Measurements from ENCODE around the gene STEAP3.

Gene STEAP3, protein sequence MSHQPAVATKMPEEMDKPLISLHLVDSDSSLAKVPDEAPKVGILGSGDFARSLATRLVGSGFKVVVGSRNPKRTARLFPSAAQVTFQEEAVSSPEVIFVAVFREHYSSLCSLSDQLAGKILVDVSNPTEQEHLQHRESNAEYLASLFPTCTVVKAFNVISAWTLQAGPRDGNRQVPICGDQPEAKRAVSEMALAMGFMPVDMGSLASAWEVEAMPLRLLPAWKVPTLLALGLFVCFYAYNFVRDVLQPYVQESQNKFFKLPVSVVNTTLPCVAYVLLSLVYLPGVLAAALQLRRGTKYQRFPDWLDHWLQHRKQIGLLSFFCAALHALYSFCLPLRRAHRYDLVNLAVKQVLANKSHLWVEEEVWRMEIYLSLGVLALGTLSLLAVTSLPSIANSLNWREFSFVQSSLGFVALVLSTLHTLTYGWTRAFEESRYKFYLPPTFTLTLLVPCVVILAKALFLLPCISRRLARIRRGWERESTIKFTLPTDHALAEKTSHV

DNA sequence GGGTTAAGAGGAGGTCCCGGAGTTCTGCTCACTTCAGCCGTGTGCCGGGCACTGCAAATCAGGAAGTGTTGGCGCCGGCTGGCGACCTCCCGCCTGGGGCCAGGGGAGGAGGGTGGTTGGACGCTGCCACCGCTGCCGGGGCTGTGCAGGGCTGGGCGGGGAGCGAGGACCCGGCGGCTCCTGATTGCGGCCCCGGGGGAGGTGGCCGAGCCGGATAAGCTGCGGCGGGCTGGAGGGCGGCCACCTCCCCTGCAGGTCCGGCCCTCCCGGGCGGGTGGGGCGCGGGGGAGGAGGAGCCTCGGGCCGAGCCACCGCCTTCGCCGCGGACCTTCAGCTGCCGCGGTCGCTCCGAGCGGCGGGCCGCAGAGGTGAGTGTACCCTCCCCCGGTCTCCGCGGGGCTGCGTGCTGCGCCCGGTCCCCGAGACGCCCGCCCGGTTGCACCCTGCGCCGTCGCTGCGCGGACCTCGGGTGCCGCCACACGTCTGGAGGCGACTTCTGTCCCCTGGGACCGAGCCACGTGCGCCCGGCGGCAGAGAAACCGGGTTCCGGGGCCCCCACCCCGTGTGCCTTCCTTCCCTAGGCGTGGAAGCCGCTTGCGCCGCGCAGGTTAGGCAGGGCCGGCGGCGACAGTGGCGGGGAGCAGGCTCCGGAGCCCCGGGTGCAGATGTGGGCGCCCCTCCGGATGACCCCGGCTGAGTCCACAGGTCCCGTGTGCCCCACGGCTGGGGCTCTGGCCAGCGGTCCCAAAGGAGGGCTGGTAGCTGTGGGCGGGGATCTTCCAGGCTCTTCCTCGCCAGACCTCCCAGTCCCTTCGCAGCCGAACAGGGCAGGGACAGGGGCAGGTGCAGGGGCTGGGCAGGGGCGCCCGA lies at the start of gene STEAP3:
STEAP3 (plus strand) TSS at position 314 of the 870 bp plus-strand sequence. CDS start 7,179 bp downstream, outside the sequence.
- no peak for DNase-seq (ENCODE audit: low read depth)

DNA sequence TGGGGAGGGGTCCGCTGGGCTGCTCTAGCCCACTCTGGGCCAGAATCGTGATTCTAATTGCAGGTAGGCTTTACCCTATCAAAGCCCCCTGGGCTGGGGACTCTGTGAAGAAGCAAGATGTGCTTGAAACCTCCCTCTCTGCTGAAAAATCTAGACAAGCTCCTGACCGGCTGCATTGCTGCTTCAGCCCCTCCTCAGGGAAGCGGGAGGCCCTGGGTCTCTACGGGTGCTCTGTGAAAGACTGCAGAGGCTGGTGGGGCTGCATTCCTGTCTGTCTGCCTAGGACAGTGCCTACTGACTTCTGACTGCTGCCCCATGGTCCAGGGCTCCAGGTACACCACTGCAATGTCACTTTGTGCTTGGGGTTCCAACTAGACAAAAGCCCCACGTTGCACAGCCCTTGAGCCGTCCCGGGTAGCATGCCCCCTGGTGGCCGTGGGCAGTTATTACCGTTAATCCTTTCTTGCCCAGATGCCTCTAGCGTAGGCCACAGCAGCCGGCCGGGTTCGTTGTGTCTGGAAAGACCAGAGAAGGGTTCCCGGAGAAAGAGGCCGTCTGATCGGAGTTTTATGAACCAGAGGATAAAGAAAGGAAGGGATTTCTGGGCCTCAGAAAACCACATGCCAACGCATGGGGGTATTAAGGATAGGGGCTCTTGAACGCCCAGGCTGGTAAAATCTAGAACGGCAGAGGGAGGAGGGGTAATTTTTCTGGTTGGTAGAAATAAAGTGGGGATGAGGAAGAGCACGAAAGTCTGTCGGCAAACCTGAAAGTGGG lies 49.2 kb upstream of the STEAP3 start:
- peak; percentile 21 for DNase-seq (ENCODE audit: low read depth)

DNA sequence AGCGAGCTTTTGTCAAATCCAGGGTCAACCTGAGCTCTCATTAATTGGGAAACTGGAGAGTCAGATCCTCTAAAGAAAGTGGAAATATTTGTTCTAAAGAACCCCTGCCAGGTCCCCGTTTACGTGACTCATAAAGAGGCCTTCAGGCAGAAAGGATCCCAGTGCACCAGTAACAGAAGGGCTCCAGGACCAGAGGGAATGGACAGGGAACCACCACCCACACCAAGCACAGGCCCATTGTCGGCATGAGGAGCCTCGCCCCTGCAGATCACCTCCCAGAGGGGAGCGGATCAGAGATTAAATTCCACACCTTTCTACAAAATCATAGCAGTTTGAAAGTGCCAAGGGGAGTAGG lies 48.7 kb upstream of the STEAP3 start:
- no peak for DNase-seq (ENCODE audit: low read depth)

DNA sequence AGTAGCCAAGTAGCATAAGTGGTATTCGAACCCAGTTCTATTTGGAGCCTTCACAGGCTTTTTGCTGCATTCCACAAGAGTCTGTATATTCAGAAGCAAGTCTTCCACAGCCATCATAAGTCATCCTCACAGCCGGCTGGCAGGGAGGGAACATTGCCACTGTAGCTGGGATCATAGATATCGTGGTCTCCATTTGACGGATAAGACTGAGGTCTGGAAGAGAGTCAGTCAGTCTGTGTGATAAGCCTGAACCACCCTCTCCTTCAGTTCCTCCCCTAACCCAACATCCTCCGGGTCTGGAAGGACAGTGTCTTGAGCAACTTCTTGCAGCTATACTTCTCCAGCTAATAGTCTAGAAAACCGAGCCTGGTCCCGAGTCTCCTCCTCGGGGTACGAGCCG lies 48.1 kb upstream of the STEAP3 start:
- DNase-seq (ENCODE audit: low read depth) = no peak

DNA sequence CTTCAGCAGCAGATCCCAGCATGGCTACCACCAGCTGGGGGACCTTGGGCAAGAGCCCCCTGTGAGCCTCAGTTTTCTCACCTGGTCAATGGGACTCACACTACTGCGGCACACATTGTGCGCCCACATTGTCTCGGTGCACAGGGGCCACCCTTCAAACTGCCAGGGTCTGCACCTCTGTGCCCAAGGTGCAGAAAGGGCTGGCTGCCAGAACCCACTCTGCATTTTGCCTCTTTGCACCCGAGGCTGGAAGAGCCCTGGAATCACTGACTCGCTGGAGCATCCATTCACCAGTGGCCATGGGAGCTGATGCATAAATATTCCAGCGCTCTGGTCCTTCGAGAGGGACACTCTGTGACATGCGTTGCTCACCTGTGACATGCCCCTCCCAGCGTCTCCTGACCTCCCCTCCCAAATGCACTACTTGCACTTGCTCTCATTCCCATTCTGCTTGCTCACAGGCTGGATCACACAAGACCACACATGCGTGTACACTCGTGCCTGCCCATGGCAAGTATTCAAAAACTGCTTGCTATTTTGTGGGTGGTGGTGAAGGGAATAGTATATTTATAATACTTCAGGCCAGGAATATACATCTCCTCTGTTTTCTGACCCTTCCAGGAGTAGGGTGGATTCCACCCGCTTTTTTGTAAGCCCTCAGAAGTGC lies 46.3 kb upstream of the STEAP3 start:
- no peak for DNase-seq (ENCODE audit: low read depth)

DNA sequence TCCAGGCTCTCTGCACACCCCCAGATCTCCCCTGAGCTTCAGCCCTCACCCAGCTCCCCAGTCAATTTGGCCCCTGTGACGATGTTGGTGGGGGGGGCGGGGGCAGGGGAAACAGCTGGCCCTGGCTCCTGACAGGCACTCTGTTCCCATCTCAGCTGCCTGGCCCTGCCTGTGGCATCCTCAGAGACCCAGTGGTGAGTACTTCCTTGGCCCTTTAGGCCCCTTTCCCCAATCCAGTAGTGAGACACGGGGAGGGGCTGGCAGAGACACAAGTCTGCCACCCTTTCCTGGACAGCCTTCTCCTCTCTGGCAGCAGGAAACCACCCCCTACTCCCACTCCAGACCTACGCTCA lies 45.8 kb upstream of the STEAP3 start:
- no peak for DNase-seq (ENCODE audit: low read depth)

DNA sequence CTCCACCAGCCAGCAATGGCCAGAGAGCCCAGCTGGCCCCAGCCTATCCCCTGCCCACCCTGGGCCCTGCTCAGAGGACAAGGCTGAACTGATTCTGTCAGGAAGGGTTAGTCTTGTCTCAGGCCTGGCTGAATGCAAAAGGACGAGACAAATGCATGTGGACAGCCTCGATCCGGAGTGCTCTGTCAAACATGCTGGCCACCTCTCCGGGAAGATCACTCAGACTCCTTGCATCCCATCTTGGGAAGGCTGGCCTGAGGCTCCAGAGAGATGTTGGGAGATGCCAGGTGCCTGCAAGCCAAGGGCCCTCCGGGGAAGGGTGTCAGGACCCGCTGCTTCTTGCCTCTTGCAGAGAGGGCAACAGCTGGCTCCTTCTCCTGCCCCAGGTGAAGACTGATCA lies 44.9 kb upstream of the STEAP3 start:
- DNase-seq (ENCODE audit: low read depth) = no peak

DNA sequence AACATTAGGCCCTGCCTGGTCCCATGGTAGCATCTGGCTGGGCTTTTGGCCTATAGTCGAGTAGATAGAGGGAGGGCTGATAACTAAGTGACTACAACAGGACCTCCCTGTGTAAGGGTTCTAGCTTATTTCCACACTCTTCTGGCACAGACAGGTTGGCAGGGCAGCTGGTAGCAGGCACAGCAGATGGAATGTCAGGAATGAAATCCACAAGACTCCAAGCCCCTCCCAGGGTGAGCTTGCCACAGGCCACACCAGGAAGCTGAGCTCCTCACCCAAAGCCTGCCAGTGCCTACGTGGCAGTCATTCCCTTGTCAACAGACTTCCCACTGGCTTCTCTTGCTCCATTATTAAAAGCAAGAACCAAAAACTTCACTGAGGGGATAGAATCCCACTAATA lies 44.4 kb upstream of the STEAP3 start:
- DNase-seq (ENCODE audit: low read depth) = no peak

DNA sequence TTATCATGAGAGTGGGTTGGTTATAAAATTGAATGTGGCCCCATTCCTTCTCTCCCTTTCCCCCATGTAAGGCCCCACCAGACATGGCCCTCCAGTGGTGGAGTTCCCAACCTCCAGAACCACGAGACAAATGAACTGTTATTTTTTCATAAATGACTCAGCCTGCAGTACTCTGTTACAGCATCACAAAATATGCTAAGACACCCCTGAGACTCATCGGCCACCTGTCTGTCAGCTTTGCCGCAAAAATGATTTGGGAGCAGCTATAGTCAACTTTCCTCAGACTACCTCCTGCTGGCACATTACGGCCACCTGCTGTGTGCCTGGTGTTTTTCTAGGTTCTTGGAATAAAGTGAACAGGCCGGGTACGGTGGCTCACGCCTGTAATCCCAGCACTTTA lies 43.6 kb upstream of the STEAP3 start:
- DNase-seq (ENCODE audit: low read depth) = no peak

DNA sequence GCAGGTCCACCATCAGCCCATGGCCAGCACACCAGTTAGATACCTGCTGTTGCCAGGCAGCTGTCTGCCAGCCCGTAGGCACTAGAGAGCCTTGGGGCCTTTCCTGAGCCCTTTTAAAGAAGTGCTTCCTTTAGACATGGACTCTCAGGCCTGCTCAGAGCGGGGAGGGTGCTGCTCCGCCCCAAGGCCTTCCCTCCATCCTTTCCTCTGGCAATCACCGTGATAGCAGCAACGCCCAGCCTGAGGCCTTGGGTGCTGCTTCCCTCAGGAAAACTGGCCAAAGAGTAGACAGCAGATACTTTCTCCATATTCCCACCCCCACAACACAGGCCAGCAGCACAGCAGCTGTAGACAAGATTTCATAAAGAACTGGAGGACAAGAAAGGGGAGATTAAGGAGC lies 42.7 kb upstream of the STEAP3 start:
- DNase-seq (ENCODE audit: low read depth) = no peak

DNA sequence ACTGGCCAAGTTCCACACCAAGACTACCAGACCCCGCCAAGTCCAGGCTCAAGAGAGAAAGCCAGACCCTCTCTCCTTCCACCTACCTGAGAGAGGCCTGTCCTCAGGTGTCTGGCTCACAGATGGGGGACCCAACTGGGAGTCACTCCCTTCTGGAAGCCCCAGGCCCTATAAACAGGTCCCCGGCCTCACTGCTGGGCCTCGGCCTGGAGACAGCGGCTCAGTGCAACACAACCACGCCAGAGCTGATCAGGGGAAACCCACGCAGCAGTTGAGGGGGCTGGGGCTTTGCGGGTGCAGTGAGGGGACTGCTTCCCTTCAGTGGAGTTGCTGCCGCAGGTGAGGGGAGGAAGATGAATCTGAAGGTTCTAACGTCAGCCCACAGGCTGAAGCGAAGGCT lies 42.2 kb upstream of the STEAP3 start:
- no peak for DNase-seq (ENCODE audit: low read depth)

DNA sequence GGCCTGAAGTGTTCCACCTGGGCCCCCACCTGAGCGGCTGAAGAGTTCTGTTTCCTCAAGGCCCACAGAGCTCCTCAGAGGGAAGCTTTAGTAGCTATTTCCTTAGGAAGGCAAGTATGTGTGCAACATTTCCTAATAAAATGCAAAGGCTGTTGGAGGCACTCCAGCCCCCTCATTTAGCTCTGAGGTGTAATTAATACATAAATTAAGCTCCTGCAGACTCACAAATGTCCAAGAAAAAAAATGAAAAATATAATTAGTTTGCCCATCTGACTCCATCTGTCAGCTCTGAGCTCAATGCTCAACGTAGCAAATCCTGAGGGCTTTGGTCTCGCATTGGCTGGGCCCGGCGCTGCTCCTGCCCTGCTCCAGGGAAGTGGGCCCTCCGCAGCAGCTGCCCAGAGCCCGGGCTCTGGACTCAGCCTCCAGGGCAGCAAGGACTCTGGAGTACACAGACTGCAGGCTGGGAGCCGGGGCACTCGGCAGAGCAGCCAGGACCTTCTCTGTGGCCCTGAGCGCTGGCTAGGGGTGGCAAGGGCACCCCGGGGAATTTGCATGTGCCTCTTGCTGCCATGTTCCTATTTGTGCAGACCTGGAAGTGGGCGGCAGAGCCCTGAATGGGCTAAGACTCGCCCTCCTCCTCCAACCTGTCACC lies 41.7 kb upstream of the STEAP3 start:
- DNase-seq (ENCODE audit: low read depth) = no peak

DNA sequence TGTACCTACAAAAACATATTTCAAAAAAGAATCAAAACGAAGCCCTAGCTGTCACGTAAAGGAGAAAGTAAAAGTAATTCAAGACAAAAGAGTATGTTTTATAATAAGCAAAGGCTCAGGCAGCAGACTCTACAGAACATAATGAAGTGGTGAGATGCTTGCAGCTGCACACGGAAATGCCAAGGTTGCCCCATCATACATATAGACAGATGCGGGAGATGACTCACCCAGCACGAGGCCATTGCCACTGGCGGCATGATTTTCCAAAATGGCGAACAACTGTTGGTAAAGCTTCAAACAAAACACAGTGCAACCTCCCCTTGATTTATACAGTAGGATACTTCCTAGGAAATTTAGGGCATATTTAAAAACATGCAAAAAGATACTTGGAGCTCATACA lies 39.1 kb upstream of the STEAP3 start:
- no peak for DNase-seq (ENCODE audit: low read depth)

DNA sequence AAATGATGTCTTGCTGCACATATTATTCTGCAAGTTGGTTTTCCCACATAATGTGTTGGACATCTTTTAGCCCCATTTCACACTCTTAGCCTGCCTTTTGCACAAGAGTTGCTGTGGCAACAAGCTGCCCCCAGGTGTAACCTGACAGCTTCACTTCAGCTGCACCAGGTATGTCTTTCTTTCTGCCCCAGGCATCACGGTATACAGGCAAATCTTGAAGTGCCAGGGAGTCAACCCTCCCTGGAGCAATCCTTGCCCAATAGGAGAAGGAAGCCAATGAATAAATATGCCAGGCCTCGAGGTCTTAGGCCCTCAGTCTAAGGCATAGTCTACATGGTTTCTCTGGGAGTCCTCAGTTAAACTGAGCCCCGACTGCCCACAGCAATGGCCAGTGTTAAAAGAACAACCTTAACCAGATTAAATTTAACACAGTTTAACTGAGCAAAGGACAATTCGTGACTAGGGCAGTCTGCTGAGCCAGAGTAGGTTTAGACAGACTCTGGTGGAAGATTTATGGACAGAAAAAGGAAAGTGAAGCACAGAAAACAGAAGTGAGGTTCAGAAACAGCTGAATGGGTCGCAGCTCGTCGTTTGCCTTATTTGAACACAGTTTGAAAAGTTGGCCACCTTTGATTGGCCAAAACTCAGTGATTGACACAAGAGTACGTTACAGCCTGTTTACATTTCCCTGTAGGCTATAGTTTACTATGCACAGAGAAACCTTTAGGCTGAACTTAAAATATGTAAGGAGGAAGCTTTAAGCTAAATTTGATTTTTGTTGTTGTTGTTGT lies 33.1 kb upstream of the STEAP3 start:
- no peak for DNase-seq (ENCODE audit: low read depth)

DNA sequence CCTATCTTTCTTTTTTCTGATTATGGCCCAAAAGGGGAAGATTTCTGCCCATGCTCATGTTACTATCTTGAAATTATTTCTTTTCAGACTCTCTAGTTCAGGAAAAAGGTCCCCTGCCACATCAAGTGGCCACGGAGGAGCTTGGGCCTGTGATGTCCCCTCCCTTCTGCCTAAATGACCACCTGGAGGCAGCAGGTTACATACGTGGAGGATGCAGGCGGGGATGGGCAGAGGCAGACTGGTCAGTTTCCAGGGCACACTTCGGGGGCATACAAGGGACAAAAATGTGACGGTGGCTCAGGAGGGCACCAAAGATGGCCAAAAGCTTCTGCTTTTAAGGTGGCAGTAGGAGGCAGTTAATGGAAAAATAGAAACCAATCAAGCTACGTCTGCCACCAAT lies 30.7 kb upstream of the STEAP3 start:
- no peak for DNase-seq (ENCODE audit: low read depth)

DNA sequence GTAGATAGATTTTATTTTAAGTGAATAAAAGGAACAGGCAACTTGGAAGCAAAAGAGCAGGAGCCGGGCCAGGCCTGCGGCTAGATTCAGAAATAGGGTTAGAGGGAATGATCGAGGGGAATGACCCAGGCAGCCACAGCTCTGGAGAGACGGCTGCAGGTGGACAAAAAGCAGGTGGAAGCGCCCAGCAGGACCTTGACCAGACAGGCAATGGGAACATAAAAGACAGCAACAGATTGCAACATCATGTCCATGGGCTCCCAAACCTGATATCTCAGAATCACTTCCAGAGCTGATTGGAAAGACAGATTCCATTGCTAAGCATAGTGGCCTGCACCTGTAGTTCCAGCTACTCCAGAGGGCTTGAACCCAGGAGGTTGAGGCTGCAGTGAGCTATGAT lies 28.6 kb upstream of the STEAP3 start:
- no peak for DNase-seq (ENCODE audit: low read depth)

DNA sequence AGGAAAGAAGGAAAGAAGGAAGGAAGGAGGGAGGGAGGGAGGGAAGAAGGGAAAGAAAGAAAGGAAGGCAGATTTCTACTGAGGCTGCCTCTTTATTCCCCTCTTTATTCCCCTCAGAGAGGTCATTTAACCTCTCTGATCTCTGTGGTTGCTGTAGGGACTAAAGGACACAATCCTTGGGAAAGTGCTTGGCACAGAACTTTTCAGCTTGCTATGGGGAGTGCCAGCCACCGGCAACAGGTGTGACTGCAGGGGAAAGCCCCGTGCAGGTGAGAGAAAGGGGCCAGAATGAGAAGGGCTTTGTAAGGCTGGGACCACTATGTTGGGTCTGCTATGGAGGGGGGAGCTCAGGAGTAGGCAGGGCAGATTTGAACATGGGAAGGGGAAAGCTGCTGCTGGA lies 27.7 kb upstream of the STEAP3 start:
- no peak for DNase-seq (ENCODE audit: low read depth)

DNA sequence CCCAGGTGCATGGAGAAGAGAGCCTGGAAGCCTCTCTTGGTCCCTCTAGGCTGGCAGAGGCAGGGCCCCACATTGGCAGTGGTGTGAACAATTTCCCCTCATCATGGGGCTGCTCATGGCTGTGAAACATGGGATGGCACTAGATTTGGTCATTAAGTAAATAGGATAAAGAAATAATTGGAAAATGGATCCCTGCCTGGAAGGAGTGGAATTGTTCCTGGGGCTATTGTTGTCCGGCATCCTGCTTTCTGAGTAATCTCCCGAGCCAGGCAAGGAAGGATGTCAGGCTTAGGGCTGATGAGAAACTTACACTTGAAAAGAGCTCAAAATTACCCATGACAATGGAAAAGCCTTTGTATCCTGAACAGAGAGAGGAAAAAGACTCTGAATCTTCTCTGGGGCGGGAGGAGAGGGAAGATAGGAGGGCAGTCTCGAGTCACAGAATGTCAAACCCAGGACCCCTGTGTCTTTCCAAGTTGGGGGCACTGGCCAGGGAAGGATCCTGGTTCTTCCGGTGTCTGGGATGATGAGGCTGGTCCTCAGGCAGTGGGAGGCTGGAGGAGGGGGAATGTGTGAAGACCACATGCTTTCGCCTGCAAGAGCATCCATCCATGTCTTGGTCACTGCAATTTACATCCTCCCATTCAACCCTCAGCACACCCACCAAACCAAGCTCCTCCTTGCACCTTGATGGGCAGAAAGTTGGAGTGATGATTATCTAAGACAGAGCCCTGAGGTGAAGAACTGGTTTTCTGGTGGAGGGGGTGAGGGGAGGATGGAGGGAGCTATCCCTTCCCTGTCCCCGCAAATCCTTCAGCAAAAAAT lies 27.1 kb upstream of the STEAP3 start:
- no peak for DNase-seq (ENCODE audit: low read depth)

DNA sequence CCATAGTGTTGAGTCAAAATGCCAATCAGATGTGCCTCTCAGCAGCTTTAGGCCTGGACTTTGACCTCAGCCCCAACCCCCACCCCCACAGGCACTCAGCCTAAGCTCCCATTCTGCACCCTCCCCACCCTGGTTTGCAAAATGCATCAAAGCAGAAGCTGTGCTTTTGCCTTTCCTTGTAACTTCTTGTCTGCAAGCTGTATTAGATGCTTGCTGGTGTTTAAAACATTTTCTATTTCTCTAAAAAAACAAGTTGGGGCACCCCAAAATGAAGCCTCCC lies 26.6 kb upstream of the STEAP3 start:
- DNase-seq (ENCODE audit: low read depth) = no peak

Measured in activated T-helper 1 cell treated with Interleukin-2 at 50 U/mL for 16 hours (primary cell).